Measurements from ENCODE around the gene CABLES1. TPM values are rescaled to one million over a fixed set of nuclear protein-coding genes. Genes with fewer than 3 reads are reported as not detected.
A peak's percentile ranks its signal among the peaks of the same experiment; 100 is the strongest.

CABLES1 gene
- total RNA-seq, 3 donors from 2014 or later = 8.1 to 13.0 (median 11.6) TPM

DNA sequence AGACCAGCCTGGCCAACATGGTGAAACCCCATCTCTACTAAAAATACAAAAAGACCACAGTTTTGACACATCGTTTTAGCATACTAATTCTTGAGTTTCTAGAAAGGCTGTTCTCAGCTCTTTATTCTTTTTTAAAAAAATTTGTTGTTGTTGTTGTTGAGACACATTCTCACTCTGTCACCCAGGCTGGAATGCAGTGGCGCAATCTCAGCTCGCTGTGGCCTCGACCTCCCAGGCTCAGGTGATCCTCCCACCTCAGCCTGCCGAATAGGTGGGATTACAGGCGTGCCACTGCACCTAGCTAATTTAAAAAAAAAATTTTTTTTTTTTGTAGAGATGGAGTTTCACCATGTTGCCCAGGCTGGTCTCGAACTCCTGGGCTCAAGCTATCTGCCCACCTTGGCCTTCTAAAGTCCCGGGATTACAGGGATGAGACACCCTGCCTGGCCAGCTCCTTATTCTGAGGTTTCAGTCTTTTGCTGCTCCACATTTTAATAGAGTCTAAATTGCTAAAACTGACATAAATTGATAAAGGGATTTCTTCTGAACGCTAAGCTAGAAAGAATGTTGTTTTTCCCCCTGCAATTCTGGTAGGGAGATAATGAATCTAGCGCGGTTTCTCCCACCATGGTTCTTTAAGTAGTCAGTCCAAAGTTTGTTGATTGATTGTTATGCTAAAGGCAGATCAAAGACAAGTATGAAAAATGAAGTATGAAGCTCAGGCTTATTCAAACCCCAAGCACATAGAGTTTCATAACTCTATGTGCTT is 32.6 kb upstream of the CABLES1 start:
- Histone ChIP-seq H3K9me3 (no peaks in the 10 kb centered on the region), H3K4me3 (no peak overlapping the region), H3K4me1 (ENCODE audit: low read depth) (peaks cover 27% of the 10 kb centered on the region), H3K36me3 (ENCODE audit: low read depth) (no peaks in the 10 kb centered on the region)
- intact Hi-C loops (cut with DNase I, micrococcal nuclease) = no loop called here
- TF ChIP-seq, protein P1, sequence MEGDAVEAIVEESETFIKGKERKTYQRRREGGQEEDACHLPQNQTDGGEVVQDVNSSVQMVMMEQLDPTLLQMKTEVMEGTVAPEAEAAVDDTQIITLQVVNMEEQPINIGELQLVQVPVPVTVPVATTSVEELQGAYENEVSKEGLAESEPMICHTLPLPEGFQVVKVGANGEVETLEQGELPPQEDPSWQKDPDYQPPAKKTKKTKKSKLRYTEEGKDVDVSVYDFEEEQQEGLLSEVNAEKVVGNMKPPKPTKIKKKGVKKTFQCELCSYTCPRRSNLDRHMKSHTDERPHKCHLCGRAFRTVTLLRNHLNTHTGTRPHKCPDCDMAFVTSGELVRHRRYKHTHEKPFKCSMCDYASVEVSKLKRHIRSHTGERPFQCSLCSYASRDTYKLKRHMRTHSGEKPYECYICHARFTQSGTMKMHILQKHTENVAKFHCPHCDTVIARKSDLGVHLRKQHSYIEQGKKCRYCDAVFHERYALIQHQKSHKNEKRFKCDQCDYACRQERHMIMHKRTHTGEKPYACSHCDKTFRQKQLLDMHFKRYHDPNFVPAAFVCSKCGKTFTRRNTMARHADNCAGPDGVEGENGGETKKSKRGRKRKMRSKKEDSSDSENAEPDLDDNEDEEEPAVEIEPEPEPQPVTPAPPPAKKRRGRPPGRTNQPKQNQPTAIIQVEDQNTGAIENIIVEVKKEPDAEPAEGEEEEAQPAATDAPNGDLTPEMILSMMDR (IDR thresholded peaks at IDR 0.05) = no peak
- ATAC-seq = no peak
- DNase-seq = no peak

DNA sequence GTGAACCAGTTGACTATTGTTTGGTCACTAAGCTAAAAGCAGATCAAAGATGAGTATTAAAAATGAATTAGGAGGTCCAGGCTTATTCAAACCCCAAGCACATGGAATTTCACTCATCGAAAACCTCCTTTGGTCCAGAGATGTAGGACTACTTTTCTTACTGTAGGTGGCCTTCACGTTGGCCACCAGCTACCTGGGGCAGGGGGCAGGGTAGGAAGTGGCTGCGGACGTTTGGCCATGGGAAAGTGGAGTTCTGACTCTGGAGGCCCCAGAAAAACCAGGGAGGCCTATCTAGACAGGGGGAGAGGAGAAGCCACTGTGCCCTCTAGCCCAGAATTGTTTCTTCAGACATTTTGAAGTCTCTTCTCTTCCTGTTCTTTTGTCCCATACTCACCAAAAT is 31.8 kb upstream of the CABLES1 start:
- Histone ChIP-seq H3K36me3 (ENCODE audit: low read depth) (no peaks in the 10 kb centered on the region), H3K4me3 (no peak overlapping the region), H3K4me1 (ENCODE audit: low read depth) (peaks cover 27% of the 10 kb centered on the region), H3K9me3 (no peaks in the 10 kb centered on the region)
- TF ChIP-seq, protein P1 (IDR thresholded peaks at IDR 0.05) = no peak
- no peak for ATAC-seq
- intact Hi-C loops (cut with DNase I, micrococcal nuclease) = no loop called here
- DNase-seq = no peak

DNA sequence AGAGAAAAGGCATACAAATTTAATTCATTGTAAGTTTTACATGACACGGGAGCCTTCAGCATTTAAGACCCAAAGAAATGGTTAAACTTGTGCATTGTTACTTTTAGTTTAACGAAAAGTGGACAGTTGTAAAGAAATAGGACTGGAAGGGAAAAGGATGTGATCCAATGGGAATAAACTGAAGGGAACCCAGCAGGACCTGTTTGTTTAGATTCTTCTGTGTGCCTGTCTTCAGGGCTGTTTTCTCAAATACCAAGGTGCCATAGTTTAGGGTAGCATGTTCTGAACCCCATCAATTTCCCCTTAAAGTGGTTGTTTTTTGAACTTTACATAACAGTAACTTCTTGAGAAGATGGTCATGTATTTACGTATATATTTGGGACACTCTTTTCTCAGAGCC is 30.3 kb upstream of the CABLES1 start:
- intact Hi-C loops (cut with DNase I, micrococcal nuclease) = no loop called here
- DNase-seq = no peak

DNA sequence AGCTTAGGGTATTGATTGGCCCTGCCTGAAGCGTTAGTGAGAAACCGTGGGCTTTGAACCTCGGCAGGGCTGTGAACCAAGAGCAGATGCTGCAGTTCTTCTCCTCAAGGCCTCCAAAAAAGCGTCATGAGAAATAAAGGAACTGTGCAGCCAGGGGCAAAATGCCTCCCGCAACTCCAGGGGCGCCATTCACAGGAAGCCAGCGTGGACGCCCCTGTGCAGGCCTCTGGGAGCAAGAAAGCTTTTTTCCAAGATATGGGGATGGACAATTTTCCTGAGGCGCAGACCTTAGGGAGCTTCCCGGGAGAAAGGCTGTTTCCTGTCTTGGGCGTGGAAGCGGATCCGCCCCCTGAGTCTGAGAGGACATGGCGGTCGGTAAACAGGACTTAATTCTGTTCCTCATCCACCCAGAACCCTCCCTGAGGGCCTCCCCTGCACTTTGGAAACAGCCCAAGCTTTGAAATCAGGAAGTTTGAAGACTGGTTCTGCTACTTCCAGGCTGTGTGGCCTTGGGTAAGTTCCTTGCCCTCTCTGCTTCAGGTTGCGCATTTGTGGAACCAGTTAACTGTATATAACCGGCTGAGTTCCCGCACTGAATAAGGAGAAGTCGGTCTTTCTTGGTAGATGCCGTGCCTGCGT is 29.6 kb upstream of the CABLES1 start:
- ATAC-seq (peak; percentile 76), DNase-seq (peak; percentile 67 to 79 (median 72))
- Histone ChIP-seq H3K4me1 (ENCODE audit: low read depth) (peaks cover 18% of the 10 kb centered on the region), H3K4me3 (no peak overlapping the region), H3K36me3 (ENCODE audit: low read depth) (no peaks in the 10 kb centered on the region), H3K9me3 (no peaks in the 10 kb centered on the region)
- TF ChIP-seq, protein P1 (IDR thresholded peaks at IDR 0.05) = no peak
- intact Hi-C loops (cut with DNase I, micrococcal nuclease) = no loop called here

More for the DNA sequence above, 30.3 kb upstream of the CABLES1 start:
- Histone ChIP-seq H3K4me1 (ENCODE audit: low read depth) (peaks cover 18% of the 10 kb centered on the region), H3K36me3 (ENCODE audit: low read depth) (no peaks in the 10 kb centered on the region), H3K4me3 (no peak overlapping the region), H3K9me3 (no peaks in the 10 kb centered on the region)
- ATAC-seq = no peak
- TF ChIP-seq, protein P1 (IDR thresholded peaks at IDR 0.05) = no peak

DNA sequence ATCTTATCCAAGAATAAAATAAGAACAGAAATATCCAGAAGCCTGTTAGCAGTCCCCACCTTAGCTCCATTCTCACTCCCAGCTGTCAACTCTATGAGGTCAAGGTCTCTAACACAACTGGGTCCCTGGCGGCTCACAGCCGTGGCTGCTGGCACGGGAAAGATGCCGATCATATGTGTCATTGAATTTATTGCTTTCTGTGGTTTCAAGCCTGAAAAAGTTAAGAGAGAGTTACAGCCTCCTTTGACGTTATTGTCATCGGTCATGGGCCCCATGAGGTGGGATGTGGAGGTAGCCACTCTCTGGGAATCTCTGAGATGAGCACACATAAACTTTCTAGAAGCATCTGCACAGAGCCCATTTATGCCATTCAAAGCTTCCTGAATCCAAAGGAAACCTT is 28.7 kb upstream of the CABLES1 start:
- peak; percentile 54 to 75 (median 64) for DNase-seq
- Histone ChIP-seq H3K9me3 (no peaks in the 10 kb centered on the region), H3K4me1 (ENCODE audit: low read depth) (peaks cover 15% of the 10 kb centered on the region), H3K36me3 (ENCODE audit: low read depth) (no peaks in the 10 kb centered on the region), H3K4me3 (no peak overlapping the region)
- TF ChIP-seq, protein P1 (IDR thresholded peaks at IDR 0.05) = no peak
- intact Hi-C loops (cut with DNase I, micrococcal nuclease) = no loop called here
- peak; percentile 83 for ATAC-seq
